HCEC 1CT (cell line): ENCODE data around the gene PPP3CA.

ENCODE experiments used
- DNase-seq: peaks from one replicate; pipeline ENCODE4 v3.0.0-alpha.2; 2017

PPP3CA gene

GRCh38 chr4:101329592-101329991 is 17.7 kb downstream of the PPP3CA start:
- DNase-seq = no peak

GRCh38 chr4:101328063-101328602 is 19.2 kb downstream of the PPP3CA start:
- no peak for DNase-seq

- no peak for DNase-seq
Observed at GRCh38 chr4:101326576-101326975, 20.8 kb downstream of the PPP3CA start.

GRCh38 chr4:101322743-101323142 is 24.6 kb downstream of the PPP3CA start:
- no peak for DNase-seq

GRCh38 chr4:101321481-101322042 is 25.8 kb downstream of the PPP3CA start:
- DNase-seq = no peak

GRCh38 chr4:101315786-101316185 is 31.5 kb downstream of the PPP3CA start:
- DNase-seq = no peak

GRCh38 chr4:101315041-101315440 is 32.3 kb downstream of the PPP3CA start:
- DNase-seq = no peak

- DNase-seq = no peak
Observed at GRCh38 chr4:101309925-101310324, 37.4 kb downstream of the PPP3CA start.

- peak; percentile 32 for DNase-seq
Observed at GRCh38 chr4:101307899-101308298, 39.4 kb downstream of the PPP3CA start.

- no peak for DNase-seq
Observed at GRCh38 chr4:101306764-101307615, 40.3 kb downstream of the PPP3CA start.

GRCh38 chr4:101306225-101306624 is 41.1 kb downstream of the PPP3CA start:
- DNase-seq = no peak

GRCh38 chr4:101304916-101305315 is 42.4 kb downstream of the PPP3CA start:
- no peak for DNase-seq

- no peak for DNase-seq
Observed at GRCh38 chr4:101299899-101300540, 47.3 kb downstream of the PPP3CA start.

- no peak for DNase-seq
Observed at GRCh38 chr4:101299021-101299420, 48.3 kb downstream of the PPP3CA start.

GRCh38 chr4:101295691-101296090 is 51.6 kb downstream of the PPP3CA start:
- no peak for DNase-seq

- no peak for DNase-seq
Observed at GRCh38 chr4:101294597-101294996, 52.7 kb downstream of the PPP3CA start.

GRCh38 chr4:101292901-101293300 is 54.4 kb downstream of the PPP3CA start:
- DNase-seq = no peak

- DNase-seq = no peak
Observed at GRCh38 chr4:101292214-101292613, 55.1 kb downstream of the PPP3CA start.

- no peak for DNase-seq
Observed at GRCh38 chr4:101291198-101291597, 56.1 kb downstream of the PPP3CA start.

GRCh38 chr4:101290654-101291053 is 56.7 kb downstream of the PPP3CA start:
- no peak for DNase-seq

- DNase-seq = no peak
Observed at GRCh38 chr4:101289306-101289705, 58.0 kb downstream of the PPP3CA start.

GRCh38 chr4:101288365-101289145 is 58.8 kb downstream of the PPP3CA start:
- no peak for DNase-seq

- DNase-seq = no peak
Observed at GRCh38 chr4:101287324-101287723, 60.0 kb downstream of the PPP3CA start.
